HG02623 (cell line): ENCODE data around the gene HEYL.
A peak's percentile ranks its signal among the peaks of the same experiment; 100 is the strongest.

Source experiments
- ATAC-seq: cut with Tn5 transposase; IDR thresholded peaks from one replicate; pipeline ENCODE4 v1.9.1; 2021; ENCODE audit warnings: moderate library complexity; ENCODE audit not compliant: unreplicated experiment

HEYL gene

DNA sequence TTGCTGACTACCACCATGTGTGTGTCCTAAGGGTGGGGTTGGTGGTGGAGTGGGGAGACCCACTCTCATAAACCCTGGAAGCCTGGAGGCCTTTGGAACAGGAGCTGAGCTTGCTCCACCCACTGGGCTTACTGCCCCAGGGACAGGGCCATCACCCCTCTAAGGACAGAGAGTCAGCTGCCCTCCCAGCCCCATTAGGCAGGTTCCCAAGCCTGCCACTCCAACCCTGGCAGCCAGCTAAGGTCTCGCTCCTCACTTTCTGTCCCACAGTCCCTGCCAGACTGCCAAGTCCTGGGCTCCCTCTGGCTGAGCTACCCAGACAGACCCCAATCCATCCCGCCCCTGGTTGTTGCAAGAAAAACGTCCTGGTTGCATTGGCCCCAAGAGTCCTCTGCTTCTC is 28.7 kb upstream of the HEYL start:
- ATAC-seq, result no peak

DNA sequence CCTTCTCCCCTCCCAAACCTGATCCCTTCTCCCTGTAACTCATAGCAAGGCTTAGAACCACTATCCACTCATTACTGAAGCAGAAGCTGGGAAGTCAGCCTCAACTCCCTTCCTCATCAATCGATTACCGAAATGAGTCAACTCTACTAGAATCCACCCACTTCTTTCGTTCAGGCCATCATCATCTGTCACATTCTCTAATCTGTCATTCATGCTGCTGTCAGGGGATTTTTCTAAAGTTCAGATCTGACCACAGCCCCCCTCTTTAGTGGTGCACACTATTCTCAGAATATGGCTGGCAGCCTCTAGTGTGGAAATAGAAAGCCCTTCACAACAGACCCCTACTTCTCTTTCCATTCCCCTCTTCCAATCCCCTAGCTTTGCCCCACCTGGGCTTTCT is 27.3 kb upstream of the HEYL start:
- ATAC-seq, result peak; percentile 69

DNA sequence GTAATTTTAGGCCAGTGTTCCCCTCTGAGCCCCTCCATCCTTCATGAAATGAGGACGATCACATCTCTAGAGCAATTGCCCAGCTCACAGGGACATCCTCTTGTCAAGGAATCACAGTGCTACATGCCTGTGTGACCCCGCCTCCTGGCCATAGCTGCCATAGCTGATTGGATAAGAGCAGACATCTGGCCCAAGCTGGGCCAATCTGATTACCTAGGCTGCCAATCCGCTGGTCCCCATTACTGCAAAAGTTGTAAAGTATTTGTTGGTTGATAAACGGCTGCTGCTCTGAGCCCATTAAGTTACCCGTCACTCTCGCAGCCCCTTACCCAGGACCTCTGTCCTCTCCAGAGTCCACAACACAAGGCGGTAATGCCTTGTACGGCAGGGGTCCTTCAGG is 24.1 kb upstream of the HEYL start:
- ATAC-seq, result no peak

DNA sequence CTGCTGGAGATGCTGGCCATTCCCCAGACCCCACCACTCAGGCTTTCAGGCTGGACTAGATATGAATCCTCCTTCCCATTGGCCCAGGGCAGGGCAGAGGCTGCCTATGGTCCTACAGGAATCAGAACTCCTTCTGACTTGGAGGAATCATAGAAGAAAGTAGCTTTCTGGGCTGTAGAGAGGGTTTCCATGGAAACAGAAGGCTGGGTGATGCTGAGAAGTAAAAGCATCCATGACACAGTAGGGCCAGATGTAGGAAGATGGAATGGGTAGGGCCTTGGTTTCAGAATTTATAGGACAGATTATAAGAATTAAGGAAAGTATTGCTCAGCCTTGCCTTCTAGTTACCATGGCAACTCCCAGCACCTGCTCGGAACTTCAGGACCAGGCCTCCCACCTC is 23.4 kb upstream of the HEYL start:
- ATAC-seq, result no peak

DNA sequence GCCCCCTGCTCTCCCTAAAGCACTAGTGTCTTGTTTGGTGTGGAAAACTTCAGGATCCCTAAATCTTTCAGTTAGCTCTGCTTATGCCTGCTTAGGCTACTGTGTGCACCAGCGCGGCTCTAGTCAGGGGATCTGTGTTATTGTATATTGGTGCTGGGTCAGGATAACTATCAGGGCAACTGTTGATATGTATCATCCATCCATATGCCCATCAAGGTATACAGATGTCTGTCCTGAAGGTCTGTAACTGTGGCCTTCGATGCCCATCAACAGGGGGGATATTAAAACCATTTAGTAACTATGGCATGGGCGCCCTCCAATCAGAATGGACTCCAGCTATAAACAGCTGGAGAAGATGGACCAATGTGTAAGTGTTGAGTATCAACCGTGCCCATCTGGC is 20.1 kb upstream of the HEYL start:
- no peak for ATAC-seq

DNA sequence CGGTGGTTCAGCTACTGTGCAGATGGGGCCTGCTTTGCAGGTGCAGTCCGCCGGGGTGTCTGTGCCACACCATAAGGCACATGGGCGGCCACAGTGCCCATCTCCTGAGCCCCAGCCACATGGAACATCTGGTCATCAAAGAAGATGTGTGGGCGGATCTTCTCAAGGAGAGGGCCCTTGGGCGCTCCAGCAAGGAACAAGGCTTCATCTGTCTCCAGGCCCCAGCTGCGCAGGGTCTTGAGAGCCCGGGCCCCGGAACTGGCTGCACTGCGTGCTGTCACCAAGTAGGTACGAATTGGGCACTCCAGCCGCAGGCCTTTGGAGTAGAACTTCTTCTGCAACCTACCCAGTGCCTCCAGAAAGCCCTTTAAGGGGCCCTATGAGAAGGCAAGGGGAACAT is 19.7 kb upstream of the HEYL start:
- ATAC-seq, result no peak

DNA sequence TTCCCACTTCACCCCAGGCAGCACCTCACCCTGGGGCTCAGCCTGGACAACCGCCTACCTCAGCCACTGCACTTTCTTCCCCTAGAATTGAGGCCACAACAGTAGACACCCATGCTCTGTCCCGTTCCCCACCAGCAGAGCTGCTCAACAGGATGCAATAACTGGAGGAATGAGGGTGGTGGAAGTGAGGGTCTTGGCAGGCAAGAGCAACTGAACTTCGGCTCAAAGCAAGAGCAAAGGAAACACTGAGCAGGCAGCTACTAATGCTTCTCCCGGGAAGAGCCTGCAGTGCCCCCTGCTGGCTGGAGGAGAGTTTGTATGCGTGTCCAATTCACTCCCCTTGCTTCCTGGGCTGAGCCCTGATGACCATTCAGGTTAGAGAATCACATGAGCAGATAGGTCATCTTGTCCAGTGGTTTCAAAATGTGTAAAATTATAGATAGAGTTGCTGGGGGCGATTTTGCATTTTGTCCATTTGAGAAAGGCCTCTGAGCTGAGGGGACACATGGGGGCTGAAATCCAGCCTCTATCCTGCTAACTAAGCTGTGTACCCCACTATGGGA is 18.6 kb upstream of the HEYL start:
- no peak for ATAC-seq

DNA sequence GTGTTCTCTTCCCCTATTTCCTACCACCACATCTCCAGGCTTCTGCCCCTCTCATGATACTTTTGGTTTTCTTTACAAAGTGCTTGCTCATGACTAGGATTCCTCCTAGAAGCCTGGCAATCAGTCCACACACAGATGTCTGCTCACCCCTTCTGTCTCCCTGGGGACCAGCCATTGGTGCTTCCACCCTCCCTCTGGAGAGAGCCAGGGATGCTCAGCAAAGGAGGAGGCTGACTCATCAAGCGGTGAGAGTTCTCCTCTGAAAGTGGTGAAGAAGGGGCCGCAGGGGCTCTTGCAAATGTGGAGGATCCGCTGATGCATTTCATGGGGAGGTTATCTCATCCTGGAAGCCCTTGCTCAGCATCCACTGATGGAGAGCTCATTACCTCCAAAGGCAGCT is 18.0 kb upstream of the HEYL start:
- no peak for ATAC-seq

DNA sequence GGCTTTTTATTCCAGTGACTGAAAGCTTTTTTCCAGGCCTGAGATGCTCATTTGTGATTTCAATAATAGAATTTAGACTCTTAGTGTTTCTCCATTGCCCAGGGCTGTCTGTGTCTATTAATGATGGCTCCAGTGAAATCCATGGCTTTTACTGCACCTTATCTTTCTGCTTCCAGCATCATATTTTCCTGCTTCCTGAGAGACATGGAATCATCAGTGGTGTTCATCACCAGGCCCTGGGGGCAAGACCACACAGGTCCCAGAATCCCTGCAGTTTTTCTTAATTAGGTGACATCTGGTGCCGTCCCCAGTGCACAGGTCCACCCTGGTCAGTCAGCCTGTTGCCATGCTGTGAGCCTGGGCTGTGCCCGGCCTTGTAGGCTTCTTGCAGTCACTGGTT is 16.9 kb upstream of the HEYL start:
- ATAC-seq, result no peak

DNA sequence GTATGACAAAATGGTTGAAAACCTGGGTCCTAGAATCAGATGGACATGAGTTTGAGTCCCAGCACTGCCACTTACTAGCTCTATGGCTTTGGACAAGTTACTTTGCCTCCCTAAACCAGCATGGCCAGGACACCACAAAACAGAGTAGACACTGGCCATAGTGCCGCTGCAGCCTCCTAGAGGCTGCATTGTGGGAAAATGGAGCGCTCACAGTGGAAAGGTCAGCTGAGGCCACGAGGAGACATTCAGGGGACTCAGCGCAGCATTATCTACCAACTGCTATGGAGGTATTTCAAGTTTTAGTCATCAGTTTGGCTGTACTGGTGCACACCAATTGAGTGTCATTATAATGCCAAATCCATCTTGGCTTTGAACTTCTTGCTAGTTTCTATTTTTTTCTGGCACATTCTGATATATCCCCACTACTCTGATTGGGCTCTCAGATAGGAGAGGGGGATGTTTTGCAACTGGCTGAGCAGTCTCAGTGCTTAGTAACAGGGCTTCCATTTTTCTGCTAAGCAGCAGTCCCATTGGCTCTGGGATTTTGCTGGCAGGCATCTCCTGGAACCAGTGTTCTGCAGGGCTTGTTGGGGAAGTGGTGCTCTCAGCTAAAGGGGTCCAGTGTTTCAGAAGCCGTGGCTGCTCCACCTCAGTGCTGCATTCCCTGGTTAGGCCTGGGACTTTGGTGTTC is 16.3 kb upstream of the HEYL start:
- ATAC-seq, result no peak

DNA sequence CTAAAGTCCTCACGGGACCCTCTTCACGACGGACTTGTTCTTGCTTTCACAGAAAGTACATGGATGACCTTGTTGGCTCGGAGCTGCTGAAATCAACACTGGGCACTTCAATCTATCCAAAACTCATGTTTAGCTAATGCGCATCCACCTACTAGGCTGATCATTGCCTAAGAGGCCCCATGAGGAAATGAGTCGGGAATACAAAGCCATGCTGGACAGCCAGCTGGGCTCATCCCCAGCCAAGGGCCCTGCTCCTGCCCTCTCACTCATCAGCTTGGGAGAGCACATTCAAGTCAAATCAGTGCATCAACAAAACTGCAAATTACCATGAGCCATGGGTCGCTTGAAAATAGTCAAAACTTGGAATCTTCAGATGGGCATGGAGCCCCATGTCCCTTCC is 14.8 kb upstream of the HEYL start:
- ATAC-seq, result no peak

DNA sequence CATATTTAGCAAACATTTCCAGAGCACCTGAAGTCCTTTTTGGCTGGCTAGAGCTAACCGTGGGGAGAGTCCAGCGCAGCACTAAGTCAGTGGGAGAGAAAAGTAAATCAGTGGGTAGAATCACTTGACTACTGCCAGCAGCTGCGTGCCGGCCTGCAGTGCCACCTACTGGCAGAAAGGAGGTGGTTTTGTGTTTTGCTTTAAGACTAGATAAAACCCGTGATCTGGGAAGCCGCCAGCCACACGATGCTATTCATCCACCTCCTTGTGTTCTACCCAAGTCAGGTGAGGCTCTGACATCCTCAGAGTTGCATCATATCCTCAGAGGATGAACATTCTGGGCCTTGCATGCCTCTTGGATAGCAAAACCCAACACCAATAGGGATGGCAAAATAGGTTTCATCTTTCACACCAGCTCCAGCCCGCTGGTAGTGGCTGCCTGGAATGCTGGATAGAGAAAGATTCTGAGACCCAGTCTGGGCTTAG is 14.1 kb upstream of the HEYL start:
- ATAC-seq, result no peak

DNA sequence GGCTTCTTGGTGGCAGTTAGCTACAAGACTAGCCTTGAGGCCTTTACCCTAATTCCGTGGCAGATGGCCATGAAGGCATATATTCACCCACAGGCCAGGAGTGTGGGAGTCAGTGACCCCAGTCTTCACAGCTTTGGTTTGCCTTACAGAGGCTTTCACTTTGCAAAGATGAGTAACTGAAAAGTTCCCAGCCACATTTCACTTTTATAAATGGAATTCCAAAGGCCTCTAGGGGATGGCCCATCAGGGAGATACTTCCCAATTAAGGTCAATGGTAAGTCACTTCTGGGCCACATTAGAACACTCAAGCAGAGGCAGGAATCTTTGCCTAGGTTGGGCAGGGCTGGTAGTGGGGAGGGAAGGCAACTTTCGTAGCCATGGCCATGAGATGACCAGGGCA is 13.1 kb upstream of the HEYL start:
- no peak for ATAC-seq

DNA sequence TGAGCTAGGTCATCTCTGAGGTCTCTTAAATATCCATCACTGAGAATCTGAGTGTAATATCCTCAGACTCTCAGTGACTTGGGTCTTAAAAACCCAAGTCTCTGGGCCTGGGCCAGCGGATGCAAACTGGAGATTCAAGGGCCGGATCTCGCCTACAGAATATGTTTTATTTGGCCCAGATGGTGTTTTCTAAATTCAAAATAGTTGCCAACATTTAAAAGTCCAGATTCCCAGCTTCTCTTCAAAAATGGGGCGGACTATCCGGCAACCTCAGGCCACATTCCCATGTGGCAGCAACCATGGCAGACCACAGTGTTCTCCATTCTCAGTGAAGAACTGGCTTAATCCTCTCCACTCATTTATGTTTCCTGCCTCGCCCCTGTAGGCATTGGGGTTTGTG is 12.7 kb upstream of the HEYL start:
- ATAC-seq, result no peak

DNA sequence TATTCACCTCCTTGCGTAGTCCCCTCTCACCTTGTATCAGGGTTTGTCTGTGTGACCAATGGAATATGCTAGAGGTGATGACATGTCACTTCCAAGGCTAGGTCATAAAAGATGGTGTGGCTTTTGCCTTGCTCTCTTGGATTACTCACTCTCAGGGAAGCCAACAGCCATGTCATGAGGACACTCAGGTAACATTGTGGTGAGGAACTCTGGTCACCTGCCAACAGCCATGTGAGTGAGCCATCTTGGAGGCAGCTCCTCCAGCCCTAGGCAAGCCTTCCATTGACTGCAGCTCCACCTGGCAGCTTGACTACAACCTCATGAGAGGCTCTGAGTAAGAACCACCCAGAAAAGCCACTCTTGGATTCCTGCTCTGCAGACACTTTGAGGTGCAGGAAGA is 11.0 kb upstream of the HEYL start:
- ATAC-seq, result no peak

DNA sequence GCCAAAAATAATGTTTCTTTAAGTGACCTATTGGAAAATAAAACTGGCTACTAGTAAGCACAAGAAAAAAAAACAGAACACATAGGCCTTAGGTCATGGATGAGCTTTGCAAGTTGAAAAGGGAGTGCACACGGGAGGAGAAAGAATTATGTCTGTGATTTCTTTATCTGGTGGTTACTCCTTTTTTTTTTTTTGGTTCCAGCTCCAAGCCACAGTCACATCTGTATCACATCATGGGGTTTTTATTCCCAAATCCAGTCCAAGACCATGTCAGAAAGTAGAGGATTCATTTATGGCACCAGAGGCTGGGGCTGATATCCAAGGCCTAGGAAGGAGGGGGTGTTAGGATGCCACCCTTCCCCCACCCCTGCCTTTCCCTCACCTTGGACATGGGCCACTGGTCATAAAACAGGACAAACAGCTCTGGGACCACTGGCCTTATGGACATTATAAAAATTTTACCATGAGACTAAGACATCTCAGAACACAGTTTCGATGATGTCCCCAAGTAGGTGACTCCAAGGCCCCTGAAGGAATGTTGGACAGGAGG is 10.3 kb upstream of the HEYL start:
- no peak for ATAC-seq

DNA sequence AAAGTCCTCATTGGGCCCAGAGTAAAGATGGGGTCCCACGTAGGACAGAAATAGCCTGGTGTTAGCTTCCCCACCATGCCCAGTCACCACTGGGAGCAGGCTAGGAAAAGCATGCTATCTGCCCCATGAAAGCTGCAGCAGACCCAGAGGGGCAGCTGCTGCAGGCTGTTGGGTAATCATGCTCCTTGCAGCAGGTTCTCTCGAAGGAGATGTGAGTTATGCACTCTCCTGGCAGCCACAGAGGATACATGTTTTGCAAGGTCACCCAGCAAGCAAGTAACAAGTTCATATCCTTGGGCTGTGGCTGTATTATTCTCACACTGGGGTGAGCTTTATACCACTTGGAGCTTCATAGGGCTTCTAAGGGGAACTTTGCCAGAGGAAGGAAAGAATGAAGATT is 9.1 kb upstream of the HEYL start:
- no peak for ATAC-seq

DNA sequence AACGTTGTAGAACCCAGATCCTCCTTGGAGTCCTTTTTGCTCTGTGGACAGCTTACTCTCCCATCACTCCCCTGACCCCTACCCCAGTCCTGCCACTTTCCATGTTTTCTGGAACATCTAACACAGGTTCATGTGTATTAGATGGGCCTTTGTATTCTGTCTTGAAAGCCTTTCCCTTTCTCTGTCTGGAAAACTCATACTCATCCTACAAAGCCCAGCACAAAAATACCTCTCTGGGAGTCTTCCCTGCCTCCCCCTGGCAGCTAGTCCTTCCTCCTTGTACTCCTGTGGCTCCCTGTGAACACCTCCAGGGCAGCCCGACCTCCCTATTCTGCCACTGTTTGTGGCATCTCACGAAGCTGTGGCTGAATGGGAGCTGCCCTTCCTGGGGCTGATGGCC is 7.8 kb upstream of the HEYL start:
- ATAC-seq, result no peak

DNA sequence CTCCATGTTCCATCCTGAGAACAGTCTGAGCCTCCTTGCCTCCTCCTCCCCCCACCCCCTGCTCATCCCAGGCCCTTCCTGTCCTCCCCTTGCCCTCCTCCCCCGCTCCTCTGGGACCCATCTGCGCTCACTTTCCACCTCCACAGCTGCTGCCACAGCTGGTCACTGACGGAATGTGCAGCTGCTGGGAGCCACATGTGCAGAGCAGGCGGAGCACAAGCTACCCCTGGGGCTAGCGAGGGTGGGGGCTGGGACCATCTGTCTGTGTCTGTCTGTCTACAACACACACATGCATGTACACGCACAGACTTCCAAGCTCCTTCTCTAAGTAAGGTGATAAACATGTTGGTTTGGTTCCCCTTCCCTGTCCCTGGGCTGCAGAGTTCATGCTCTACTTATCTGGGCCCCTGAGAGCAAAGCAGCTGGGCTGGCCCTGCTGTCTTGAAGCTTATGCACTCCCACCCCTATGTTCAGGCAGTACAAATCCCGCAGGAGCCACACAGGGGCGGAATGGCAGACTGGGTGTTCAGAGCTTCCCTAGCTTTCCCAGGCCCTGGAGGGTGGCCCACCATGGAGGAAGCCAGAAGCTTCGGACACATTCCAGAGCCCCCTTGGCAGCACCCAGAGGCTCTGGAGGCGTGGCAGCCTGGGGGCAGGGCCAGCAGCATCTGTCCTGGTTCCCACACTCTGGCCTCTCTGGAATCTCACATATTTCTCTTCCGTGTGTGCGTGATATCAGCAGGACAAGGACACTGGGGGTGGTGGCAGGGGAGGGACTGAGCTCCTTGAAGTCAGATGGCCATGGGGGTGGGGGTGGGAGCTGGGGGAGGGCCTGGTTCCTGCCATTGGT is 7.0 kb upstream of the HEYL start:
- ATAC-seq, result no peak

DNA sequence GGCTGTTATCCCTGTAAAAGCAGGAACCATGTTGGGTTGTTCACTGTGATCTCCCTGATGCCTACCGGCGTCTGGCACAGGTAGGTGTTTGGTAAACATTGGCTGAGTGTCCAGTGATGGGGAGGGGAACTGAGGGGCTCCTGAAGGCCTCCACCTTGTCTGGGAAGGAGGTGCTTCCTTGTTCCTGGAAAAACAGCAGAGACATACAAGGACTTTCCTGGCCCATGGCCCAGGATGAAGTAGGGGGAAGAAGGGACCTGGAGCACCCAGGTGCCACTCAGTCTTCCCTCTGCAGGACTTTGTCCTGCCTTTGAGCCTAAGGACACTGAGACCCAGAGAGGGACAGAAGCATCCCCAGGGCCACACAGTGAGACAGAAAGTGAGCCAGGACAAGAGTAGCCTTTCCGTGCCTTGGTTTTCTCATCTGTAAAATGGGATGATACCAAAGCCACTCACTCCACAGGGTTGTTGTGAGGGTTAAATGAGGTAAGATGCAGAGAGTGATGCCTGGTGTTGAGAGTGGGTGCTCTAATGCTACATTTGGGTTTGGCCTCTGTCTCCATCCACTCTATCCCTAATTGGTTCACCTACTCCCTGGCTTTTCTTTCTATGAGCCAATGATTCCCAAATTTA is 6.1 kb upstream of the HEYL start:
- no peak for ATAC-seq

DNA sequence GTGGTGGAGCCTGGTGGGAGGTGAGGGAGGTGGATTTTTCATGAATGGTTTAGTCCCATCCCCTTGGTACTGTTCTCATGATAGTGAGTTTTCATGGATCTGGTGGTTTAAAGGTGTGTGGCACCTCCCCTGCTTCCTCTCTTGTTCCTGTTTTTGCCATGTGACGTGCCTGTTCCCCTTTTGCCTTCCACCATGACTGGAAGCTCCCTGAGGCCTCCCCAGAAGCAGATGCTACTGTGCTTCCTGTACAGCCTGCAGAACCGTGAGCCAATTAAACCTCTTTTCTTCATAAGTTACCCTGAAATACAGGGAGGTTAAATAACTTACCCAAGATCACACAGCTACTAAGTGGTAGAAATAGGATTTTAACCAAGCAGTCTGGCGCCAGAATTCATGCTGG is 4.3 kb upstream of the HEYL start:
- ATAC-seq, result no peak
